Kidney epithelial cell (primary cell): ENCODE data around the gene SMIM17. TPM values are rescaled to one million over a fixed set of nuclear protein-coding genes. Genes with fewer than 3 reads are reported as not detected.

Experiments used
- DNase-seq: peaks from one replicate; pipeline ENCODE4 v3.0.0-alpha.2; 2010; ENCODE audit warnings: low read depth
- H3K27me3 ChIP-seq: 2 replicates; pipeline ENCODE4 v1.6.0; 2011; ENCODE audit warnings: low read length; ENCODE audit not compliant: control insufficient read depth, insufficient read depth
- H3K36me3 ChIP-seq: 2 replicates; pipeline ENCODE4 v1.5.1; 2011; ENCODE audit warnings: low read length; ENCODE audit not compliant: control insufficient read depth, insufficient read depth
- H3K4me3 ChIP-seq: 2 replicates; pipeline ENCODE4 v1.5.1; 2011; ENCODE audit warnings: low read depth, mild to moderate bottlenecking, control low read depth, low read length
- total RNA-seq: library from RNA; depleted of rRNA; stranded (reverse); fragments of >200 nt; gene quantifications from 2 replicates; pipeline ENCODE4 v1.2.3, GENCODE V29; 2015
- TF ChIP-seq, protein P1 (sequence below): IDR thresholded peaks from 2 replicates; pipeline ENCODE4 v1.5.1; 2011; ENCODE audit warnings: mild to moderate bottlenecking, moderate library complexity, low read length, control low read depth, inconsistent platforms; ENCODE audit not compliant: insufficient read depth, poor library complexity, severe bottlenecking

Gene SMIM17
- total RNA-seq, 1 donor from 2014 or later, result 0.46 TPM

DNA sequence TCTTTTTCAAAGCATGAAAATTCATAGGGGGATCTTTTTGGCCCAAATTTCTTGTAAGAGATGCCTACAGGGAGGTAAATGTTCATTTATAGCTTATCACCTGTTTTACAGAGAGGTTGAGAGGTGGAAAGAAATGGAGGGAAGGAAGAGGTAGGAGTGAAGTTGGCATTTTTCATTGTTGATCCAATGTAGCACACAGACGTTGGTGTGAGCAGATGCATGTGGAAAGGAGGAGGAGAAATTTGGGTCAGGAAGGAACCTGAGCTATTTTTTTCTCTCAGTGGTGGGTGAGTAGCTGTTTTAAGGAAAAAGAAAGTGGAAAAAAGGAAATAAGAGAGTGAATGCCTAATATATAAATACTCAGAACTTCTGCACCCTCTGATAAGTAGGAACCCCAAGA lies 9.9 kb upstream of the SMIM17 start:
- TF ChIP-seq, protein P1, sequence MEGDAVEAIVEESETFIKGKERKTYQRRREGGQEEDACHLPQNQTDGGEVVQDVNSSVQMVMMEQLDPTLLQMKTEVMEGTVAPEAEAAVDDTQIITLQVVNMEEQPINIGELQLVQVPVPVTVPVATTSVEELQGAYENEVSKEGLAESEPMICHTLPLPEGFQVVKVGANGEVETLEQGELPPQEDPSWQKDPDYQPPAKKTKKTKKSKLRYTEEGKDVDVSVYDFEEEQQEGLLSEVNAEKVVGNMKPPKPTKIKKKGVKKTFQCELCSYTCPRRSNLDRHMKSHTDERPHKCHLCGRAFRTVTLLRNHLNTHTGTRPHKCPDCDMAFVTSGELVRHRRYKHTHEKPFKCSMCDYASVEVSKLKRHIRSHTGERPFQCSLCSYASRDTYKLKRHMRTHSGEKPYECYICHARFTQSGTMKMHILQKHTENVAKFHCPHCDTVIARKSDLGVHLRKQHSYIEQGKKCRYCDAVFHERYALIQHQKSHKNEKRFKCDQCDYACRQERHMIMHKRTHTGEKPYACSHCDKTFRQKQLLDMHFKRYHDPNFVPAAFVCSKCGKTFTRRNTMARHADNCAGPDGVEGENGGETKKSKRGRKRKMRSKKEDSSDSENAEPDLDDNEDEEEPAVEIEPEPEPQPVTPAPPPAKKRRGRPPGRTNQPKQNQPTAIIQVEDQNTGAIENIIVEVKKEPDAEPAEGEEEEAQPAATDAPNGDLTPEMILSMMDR, result no peak
- H3K4me3 ChIP-seq, result no peak overlapping the region
- no peak for DNase-seq
- no peaks in the 10 kb centered on the region for H3K36me3 ChIP-seq
- no peaks in the 10 kb centered on the region for H3K27me3 ChIP-seq

DNA sequence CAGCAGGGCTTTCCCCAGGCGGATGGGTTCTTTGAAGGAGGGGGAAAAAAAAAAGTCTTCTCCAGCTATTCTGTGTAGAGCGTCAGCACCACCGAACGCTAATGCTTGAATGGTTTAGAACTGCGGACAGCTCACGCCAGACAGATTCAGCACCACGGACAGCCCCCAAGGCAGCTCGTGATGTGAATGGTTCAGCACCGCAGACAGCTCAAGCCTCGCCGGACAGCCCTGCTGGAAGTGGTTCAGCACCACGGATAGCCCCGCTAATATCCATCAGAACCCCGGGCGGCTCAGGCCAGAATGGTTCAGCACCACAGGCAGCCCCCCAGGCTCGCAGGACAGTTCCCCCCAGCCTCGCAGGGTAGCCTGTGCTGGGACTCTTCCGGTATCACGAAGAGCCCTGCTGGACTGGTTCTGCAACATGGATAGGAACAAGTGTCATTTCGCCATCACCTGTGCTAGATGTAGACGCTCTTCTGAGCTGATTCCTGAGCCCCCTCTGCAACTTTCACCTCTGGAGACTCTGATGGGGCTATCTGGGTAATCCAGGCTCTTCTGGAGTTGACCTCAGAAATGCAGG lies 4.9 kb upstream of the SMIM17 start:
- no peak overlapping the region for H3K4me3 ChIP-seq
- peaks cover under 1% of the 10 kb centered on the region for H3K27me3 ChIP-seq
- H3K36me3 ChIP-seq, result no peaks in the 10 kb centered on the region
- TF ChIP-seq, protein P1, result no peak
- DNase-seq, result peak; percentile 1

GRCh38 chr19:56639217-56639616 lies 3.7 kb upstream of the SMIM17 start:
- DNase-seq, result no peak
- TF ChIP-seq, protein P1, result no peak
- Histone ChIP-seq H3K36me3 (no peaks in the 10 kb centered on the region), H3K4me3 (no peak overlapping the region), H3K27me3 (peaks cover 6% of the 10 kb centered on the region)

DNA sequence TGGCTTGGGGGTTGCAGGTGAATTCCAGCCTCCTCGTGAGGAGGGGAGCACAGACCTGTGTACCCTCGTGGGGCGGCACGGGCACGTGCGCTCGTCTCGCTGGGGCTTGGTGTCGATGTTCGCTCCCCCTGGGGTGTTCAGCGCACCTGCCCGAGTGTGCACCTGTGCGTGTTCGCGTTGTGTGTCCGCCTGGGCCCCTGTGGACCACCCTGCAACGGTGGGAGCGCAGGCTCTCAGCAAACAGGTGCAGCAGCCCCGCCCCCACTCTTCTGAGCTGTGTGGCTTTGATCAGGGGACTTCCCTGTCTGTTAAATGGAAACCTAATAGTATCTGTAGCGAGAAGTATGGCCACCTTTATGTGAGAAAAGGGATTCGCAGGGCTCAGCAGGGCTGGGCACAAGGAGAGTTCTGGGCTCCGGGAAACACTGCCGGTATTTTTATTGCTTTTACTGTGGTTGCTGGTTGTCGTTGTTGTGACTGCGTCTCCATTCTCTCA lies 549 bp downstream of the SMIM17 start:
- Histone ChIP-seq H3K36me3 (no peaks in the 10 kb centered on the region), H3K27me3 (peaks cover 6% of the 10 kb centered on the region), H3K4me3 (no peak overlapping the region)
- no peak for DNase-seq
- TF ChIP-seq, protein P1, result no peak

GRCh38 chr19:56654151-56654550 lies 11.2 kb downstream of the SMIM17 start:
- no peak for DNase-seq
- H3K36me3 ChIP-seq, result no peaks in the 10 kb centered on the region
- TF ChIP-seq, protein P1, result no peak

More at GRCh38 chr19:56654151-56654550, 11.2 kb downstream of the SMIM17 start:
- H3K27me3 ChIP-seq, result no peaks in the 10 kb centered on the region
- no peak overlapping the region for H3K4me3 ChIP-seq
